A549 (cell line): ENCODE results near the gene MORF4L1. TPM values are rescaled to one million over a fixed set of nuclear protein-coding genes. Genes with fewer than 3 reads are reported as not detected.
A peak's percentile ranks its signal among the peaks of the same experiment; 100 is the strongest.
"Not testable (repeated sequence)": the region's sequence is repeated elsewhere in the genome, so short reads cannot be mapped to it uniquely, and the experiment has no call there.

ENCODE experiments used
- ATAC-seq, 2 experiments: fragments of 200-7000 bp in 1 of 2; fragments of >200 bp in 1 of 2; cut with Nextera tagmentation in 1 of 2; cut with Tn5 transposase in 1 of 2; 3 replicates each; pipeline versions ENCODE4 v1.8.0 to v1.9.1; 2018 to 2020; ENCODE audit warnings: mild to moderate bottlenecking in 1 of 2, moderate library complexity in 1 of 2
- CTCF ChIA-PET: fragments of 300-600 bp; sonication (Branson Sonifier 250); formaldehyde crosslinking; extraction: SDS; loops from one replicate; lab custom pipeline; 2021; ENCODE audit warnings: antibody characterized with exemption, inconsistent platforms; lab: Yijun Ruan, JAX
- POLR2A ChIA-PET: fragments of 350-600 bp; formaldehyde crosslinking; extraction: SDS; loops from one replicate; lab custom pipeline; 2021; ENCODE audit warnings: antibody characterized with exemption, inconsistent platforms; lab: Yijun Ruan, JAX
- DNase-seq, 2 experiments: peaks; one replicate each; pipeline versions ENCODE4 v3.0.0 to v3.0.0-alpha.2; 2011 to 2016; ENCODE audit warnings: low read depth in 1 of 2, low spot score in 1 of 2
- FAIRE-seq: peaks from 2 replicates; lab custom pipeline; 2011; peaks lifted over from hg19 to GRCh38; lab: Jason Lieb, UNC
- H3K27ac ChIP-seq, 2 experiments: fragments of >200 bp; sonication (Bioruptor Twin); formaldehyde crosslinking; 3 replicates each; pipeline ENCODE4 v1.5.1; 2016 to 2017
- H3K4me1 ChIP-seq: fragments of >200 bp; sonication (Bioruptor Twin); formaldehyde crosslinking; 3 replicates; pipeline ENCODE4 v1.6.1; 2016
- H3K4me2 ChIP-seq: fragments of >200 bp; sonication (Bioruptor Twin); formaldehyde crosslinking; 3 replicates; pipeline ENCODE4 v1.6.1; 2016
- H3K4me3 ChIP-seq: fragments of >200 bp; sonication (Bioruptor Twin); formaldehyde crosslinking; 3 replicates; pipeline ENCODE4 v1.5.1; 2016
- H3K9me3 ChIP-seq: fragments of >200 bp; sonication (Bioruptor Twin); formaldehyde crosslinking; 3 replicates; pipeline ENCODE4 v1.6.1; 2016
- CEBPB ChIP-seq, 2 experiments: fragments of >200 bp in 1 of 2; sonication (Bioruptor Twin) in 1 of 2; formaldehyde crosslinking in 1 of 2; IDR thresholded peaks; 2 replicates each; pipeline ENCODE4 v1.6.1; 2012 to 2016
- FOSL2 ChIP-seq, 2 experiments: fragments of 450-650 bp in 1 of 2; fragments of >200 bp in 1 of 2; sonication (Bioruptor Twin) in 1 of 2; formaldehyde crosslinking; IDR thresholded peaks; 2 replicates each; pipeline versions ENCODE4 v1.5.0 to v1.6.1; 2016 to 2020; ENCODE audit warnings: mild to moderate bottlenecking in 1 of 2, moderate library complexity in 1 of 2
- MAFK ChIP-seq: fragments of 450-650 bp; IDR thresholded peaks from 2 replicates; pipeline ENCODE4 v1.6.1; 2014; ENCODE audit not compliant: partially characterized antibody
- NR3C1 ChIP-seq: fragments of >200 bp; sonication (Bioruptor Twin); formaldehyde crosslinking; IDR thresholded peaks from 3 replicates; pipeline ENCODE4 v1.6.1; 2017
- POLR2AphosphoS2 ChIP-seq: conservative IDR thresholded peaks from 2 replicates; pipeline ENCODE4 v1.6.1; 2012; ENCODE audit warnings: low read length, improper control_type of control experiment, inconsistent platforms
- ZFP36 ChIP-seq: fragments of 450-650 bp; IDR thresholded peaks from 2 replicates; pipeline ENCODE4 v1.6.1; 2014; ENCODE audit warnings: borderline replicate concordance; ENCODE audit not compliant: partially characterized antibody
- WGBS: methylation state at CpG from one replicate; pipeline ENCODE4 v1.1.6; 2017; ENCODE audit errors: missing lambda C conversion rate; 5-methylcytosine and 5-hydroxymethylcytosine counted together
- polyA plus RNA-seq, 4 experiments: library from polyadenylated mRNA; depleted of rRNA in 3 of 4; stranded (reverse); fragments of >200 nt; fragmentation: RNase III in 1 of 4; extraction: RNeasy Plus Mini Kit Qiagen cat#74134 plus additional on column Dnase treatment in 1 of 4; gene quantifications; 2 replicates in 3 of 4; 3 replicates in 1 of 4; pipeline ENCODE4 v1.2.3, GENCODE V29; 2011 to 2017
- TF ChIP-seq, protein P1 (sequence below): fragments of >200 bp; sonication (Bioruptor Twin); formaldehyde crosslinking; IDR thresholded peaks from 3 replicates; pipeline ENCODE4 v1.5.1; 2016
- TF ChIP-seq, protein P2 (sequence below): fragments of 150-350 bp; IDR thresholded peaks from 2 replicates; pipeline ENCODE4 v1.6.1; 2014; ENCODE audit warnings: low read depth, mild to moderate bottlenecking, low read length
- TF ChIP-seq, protein P3 (sequence below): fragments of >200 bp; sonication (Bioruptor Twin); formaldehyde crosslinking; IDR thresholded peaks from 3 replicates; pipeline ENCODE4 v1.6.1; 2016

The MORF4L1 gene
- polyA plus RNA-seq, 2 of the 4 experiments (the other 2 are of a cell fraction): 498 to 927 TPM

- 97% methylated on average over 4 of the region's 4 CpGs for WGBS
- FAIRE-seq: no peak
- no peak for DNase-seq
- ChIA-PET CTCF (interaction anchor here (1.0 to 4.0 kb wide), 5 partner anchors 10 to 286 kb away, joined by 3 to 32 read pairs (median 4); partner anchors contain the start of gene MORF4L1), POLR2A (no interaction called here)
- ATAC-seq: no peak
- H3K4me3 ChIP-seq: no peak overlapping the region
- no peak for TF ChIP-seq NR3C1
- peak; percentile 71; the same call in 1 of the 2 replicates for TF ChIP-seq POLR2AphosphoS2
- H3K4me1 ChIP-seq: no peaks in the 10 kb centered on the region
- no peaks in the 10 kb centered on the region for H3K9me3 ChIP-seq
- no peak overlapping the region for H3K27ac ChIP-seq
- H3K4me2 ChIP-seq: no peak overlapping the region
Observed at GRCh38 chr15:78898540-78898939, 25.9 kb downstream of the MORF4L1 start.

- 95% methylated on average over 14 of the region's 14 CpGs for WGBS
- H3K4me1 ChIP-seq: peaks cover 13% of the 10 kb centered on the region
- not testable (repeated sequence) for FAIRE-seq, ATAC-seq, H3K27ac ChIP-seq
- CTCF ChIA-PET: interaction anchor here (0.9 to 4.0 kb wide), 6 partner anchors 8 to 263 kb away, joined by 3 to 32 read pairs (median 4); no protein-coding TSS in a partner anchor
- POLR2A ChIA-PET: interaction anchor here (0.7 kb wide), 1 partner anchor 20 kb away, joined by 8 read pairs; no protein-coding TSS in a partner anchor
- TF ChIP-seq POLR2AphosphoS2: 0 out of 2 replicates have a peak, but pooled peaks have one; percentile 5
- TF ChIP-seq, all 56 proteins: peak for 1; not testable (repeated sequence) for 55
- H3K9me3 ChIP-seq, DNase-seq, H3K4me3 ChIP-seq, H3K4me2 ChIP-seq: not testable (repeated sequence)
Observed at GRCh38 chr15:78900819-78901533, 28.3 kb downstream of the MORF4L1 start.

DNA sequence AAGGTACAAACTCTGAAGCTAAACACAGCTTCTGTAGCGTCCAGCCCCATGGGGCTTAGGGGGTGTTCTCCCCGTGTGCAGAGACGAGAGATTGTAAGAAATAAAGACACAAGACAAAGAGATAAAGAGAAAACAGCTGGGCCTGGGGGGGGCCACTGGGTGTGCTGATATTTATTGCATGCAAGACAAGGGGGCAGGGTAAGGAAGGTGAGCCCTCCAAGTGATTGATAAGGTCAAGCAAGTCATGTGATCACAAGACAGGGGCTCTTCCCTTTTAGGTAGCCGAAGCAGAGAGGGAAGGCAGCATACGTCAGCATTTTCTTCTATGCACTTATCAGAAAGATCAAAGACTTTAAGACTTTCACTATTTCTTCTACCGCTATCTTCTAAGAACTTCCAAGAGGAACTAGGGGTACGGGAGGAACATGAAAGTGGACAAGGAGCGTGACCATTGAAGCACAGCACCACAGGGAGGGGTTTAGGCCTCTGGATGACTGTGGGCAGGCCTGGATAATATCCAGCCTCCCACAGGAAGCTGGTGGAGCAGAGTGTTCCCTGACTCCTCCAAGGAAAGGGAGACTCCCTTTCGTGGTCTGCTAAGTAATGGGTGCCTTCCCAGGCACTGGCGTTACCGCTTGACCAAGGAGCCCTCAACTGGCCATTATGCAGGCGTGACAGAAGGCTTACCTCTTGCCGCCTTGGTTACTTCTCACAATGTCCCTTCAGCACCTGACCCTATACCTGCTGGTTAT is 29.8 kb downstream of the MORF4L1 start:
- H3K9me3 ChIP-seq, DNase-seq, POLR2A ChIA-PET, H3K27ac ChIP-seq, H3K4me2 ChIP-seq, H3K4me3 ChIP-seq, FAIRE-seq, ATAC-seq: not testable (repeated sequence)
- TF ChIP-seq POLR2AphosphoS2: 0 out of 2 replicates have a peak, but pooled peaks have one; percentile 39
- peaks cover 22% of the 10 kb centered on the region for H3K4me1 ChIP-seq
- WGBS: 94% methylated on average over 13 of the region's 13 CpGs
- CTCF ChIA-PET: interaction anchor here (0.7 to 1.7 kb wide), 6 partner anchors 9 to 282 kb away, joined by 3 to 7 read pairs (median 4); no protein-coding TSS in a partner anchor

DNA sequence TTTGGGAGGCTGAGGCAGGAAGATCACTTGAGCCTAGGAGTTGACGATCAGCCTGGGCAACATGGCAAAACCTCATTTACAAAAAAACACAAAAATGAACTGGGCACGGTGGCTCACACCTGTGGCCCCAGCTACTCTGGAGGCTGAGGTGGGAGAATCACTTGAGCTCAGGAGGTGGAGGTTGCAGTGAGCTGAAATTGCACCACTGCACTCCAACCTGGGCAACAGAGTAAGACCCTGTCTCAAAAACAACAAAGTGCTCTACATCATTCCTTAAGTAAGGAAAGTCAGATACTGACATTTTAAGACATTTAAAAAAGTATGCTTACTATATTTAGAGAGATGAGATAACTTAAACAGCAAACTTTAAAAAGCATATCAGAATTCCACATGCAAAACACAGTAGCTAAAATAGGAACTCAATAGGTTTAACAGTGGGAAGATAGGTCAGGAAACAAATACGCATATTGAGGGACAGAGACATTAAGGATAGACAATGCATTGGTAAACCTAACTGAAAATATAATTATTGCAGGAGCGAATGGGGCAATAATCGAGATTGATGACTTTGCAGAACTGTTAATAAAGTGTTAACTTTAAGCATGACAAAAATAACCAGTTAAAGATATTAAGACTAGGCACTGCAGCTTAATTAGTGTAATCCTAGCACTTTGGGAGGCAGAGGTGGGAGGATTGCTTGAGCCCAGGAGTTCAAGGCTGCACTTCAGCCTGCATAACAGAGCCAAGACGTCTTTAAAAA is 32.1 kb downstream of the MORF4L1 start:
- no peak for FAIRE-seq
- POLR2A ChIA-PET: interaction anchor here (0.7 to 0.9 kb wide), 2 partner anchors 9 to 20 kb away, joined by 3 to 4 read pairs; no protein-coding TSS in a partner anchor
- Histone ChIP-seq H3K4me3 (no peak overlapping the region), H3K4me1 (peaks cover 22% of the 10 kb centered on the region), H3K9me3 (no peaks in the 10 kb centered on the region), H3K27ac (no peak overlapping the region), H3K4me2 (peak overlapping the region; percentile 31; the same call in 2 of the 3 replicates)
- WGBS: 84% methylated on average over 6 of the region's 6 CpGs
- CTCF ChIA-PET: interaction anchor here (0.8 to 9.5 kb wide), 7 partner anchors 8 to 278 kb away, joined by 3 to 150 read pairs (median 3); no protein-coding TSS in a partner anchor
- no peak for ATAC-seq
- DNase-seq: no peak
- no peak for TF ChIP-seq FOSL2 (IDR thresholded peaks at IDR 0.05)
- 0 out of 2 replicates have a peak, but pooled peaks have one; percentile 3 for TF ChIP-seq FOSL2 (CRISPR knock-in tag; IDR thresholded peaks at IDR 0.05)
- TF ChIP-seq, protein P1, sequence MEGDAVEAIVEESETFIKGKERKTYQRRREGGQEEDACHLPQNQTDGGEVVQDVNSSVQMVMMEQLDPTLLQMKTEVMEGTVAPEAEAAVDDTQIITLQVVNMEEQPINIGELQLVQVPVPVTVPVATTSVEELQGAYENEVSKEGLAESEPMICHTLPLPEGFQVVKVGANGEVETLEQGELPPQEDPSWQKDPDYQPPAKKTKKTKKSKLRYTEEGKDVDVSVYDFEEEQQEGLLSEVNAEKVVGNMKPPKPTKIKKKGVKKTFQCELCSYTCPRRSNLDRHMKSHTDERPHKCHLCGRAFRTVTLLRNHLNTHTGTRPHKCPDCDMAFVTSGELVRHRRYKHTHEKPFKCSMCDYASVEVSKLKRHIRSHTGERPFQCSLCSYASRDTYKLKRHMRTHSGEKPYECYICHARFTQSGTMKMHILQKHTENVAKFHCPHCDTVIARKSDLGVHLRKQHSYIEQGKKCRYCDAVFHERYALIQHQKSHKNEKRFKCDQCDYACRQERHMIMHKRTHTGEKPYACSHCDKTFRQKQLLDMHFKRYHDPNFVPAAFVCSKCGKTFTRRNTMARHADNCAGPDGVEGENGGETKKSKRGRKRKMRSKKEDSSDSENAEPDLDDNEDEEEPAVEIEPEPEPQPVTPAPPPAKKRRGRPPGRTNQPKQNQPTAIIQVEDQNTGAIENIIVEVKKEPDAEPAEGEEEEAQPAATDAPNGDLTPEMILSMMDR: no peak
- TF ChIP-seq MAFK: peak; percentile 74

DNA sequence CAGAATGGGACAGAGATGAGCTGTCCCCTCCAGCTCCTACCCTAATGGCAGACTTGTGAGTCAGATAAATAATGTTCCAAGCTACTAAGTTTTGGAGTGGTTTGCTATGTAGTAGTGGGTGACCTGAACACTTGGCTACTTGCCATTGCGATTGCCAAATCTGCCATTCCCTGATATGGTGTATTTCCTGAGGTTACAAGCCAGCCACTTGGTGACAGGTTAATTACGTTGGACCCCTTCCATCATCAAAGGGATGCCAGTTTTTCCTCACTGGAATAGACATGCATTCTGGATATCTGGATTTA is 33.6 kb downstream of the MORF4L1 start:
- no peaks in the 10 kb centered on the region for H3K9me3 ChIP-seq
- H3K27ac ChIP-seq: peak overlapping the region; percentile 9 to 57; a peak in 3 of 6 replicates
- ATAC-seq (peak; percentile 34 to 40), DNase-seq (peak in 1 of 2 experiments; percentile 42), FAIRE-seq (no peak)
- ChIA-PET CTCF (interaction anchor here (1.2 to 9.5 kb wide), 10 partner anchors 7 to 277 kb away, joined by 3 to 150 read pairs (median 10); no protein-coding TSS in a partner anchor), POLR2A (interaction anchor here (1.3 kb wide), 1 partner anchor 13 kb away, joined by 3 read pairs; no protein-coding TSS in a partner anchor)
- peak overlapping the region; percentile 31; the same call in 2 of the 3 replicates for H3K4me2 ChIP-seq
- WGBS: 87% methylated on average over 2 of the region's 2 CpGs
- no peak overlapping the region for H3K4me3 ChIP-seq
- peaks cover 22% of the 10 kb centered on the region for H3K4me1 ChIP-seq
- TF ChIP-seq ZFP36 (no peak), CEBPB (IDR thresholded peaks at IDR 0.05) (0 out of 4 replicates have a peak, but pooled peaks have one; percentile 28 to 45), NR3C1 (no peak)
- TF ChIP-seq, protein P2, sequence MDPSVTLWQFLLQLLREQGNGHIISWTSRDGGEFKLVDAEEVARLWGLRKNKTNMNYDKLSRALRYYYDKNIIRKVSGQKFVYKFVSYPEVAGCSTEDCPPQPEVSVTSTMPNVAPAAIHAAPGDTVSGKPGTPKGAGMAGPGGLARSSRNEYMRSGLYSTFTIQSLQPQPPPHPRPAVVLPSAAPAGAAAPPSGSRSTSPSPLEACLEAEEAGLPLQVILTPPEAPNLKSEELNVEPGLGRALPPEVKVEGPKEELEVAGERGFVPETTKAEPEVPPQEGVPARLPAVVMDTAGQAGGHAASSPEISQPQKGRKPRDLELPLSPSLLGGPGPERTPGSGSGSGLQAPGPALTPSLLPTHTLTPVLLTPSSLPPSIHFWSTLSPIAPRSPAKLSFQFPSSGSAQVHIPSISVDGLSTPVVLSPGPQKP: no peak
- TF ChIP-seq, protein P3, sequence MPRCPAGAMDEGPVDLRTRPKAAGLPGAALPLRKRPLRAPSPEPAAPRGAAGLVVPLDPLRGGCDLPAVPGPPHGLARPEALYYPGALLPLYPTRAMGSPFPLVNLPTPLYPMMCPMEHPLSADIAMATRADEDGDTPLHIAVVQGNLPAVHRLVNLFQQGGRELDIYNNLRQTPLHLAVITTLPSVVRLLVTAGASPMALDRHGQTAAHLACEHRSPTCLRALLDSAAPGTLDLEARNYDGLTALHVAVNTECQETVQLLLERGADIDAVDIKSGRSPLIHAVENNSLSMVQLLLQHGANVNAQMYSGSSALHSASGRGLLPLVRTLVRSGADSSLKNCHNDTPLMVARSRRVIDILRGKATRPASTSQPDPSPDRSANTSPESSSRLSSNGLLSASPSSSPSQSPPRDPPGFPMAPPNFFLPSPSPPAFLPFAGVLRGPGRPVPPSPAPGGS: 0 out of 3 replicates have a peak, but pooled peaks have one; percentile 6
